GM23338 (cell line): ENCODE measurements around the gene GPC6. TPM values are rescaled to one million over a fixed set of nuclear protein-coding genes. Genes with fewer than 3 reads are reported as not detected.

Experiments
- ATAC-seq: fragments of 200-7000 bp; cut with Tn5 transposase; 3 replicates; pipeline ENCODE4 v1.9.1; 2020
- DNase-seq: peaks from one replicate; pipeline ENCODE4 v3.0.0-alpha.2; 2015; ENCODE audit warnings: low spot score
- H2AFZ ChIP-seq: fragments of 200-600 bp; sonication (generic); 2 replicates; pipeline ENCODE4 v1.8.0; 2016; ENCODE audit warnings: antibody characterized with exemption, mild to moderate bottlenecking, moderate library complexity
- H3F3A ChIP-seq: fragments of 200-600 bp; sonication (generic); replicated peaks from 2 replicates; pipeline ENCODE4 v1.8.0; 2017; ENCODE audit warnings: antibody characterized with exemption, mixed run types, low read depth
- H3K27ac ChIP-seq: fragments of 200-600 bp; sonication (generic); 2 replicates; pipeline ENCODE4 v1.6.1; 2016; ENCODE audit warnings: low read depth
- H3K27me3 ChIP-seq: fragments of 200-600 bp; sonication (generic); 2 replicates; pipeline ENCODE4 v1.8.0; 2016; ENCODE audit warnings: mild to moderate bottlenecking, mixed run types, moderate library complexity; ENCODE audit not compliant: insufficient read depth
- H3K36me3 ChIP-seq: fragments of 200-600 bp; sonication (generic); 2 replicates; pipeline ENCODE4 v1.8.0; 2016; ENCODE audit warnings: mild to moderate bottlenecking; ENCODE audit not compliant: insufficient read depth
- H3K4me1 ChIP-seq: fragments of 200-600 bp; sonication (generic); 2 replicates; pipeline ENCODE4 v1.8.0; 2016; ENCODE audit warnings: mild to moderate bottlenecking, moderate library complexity; ENCODE audit not compliant: insufficient read depth
- H3K4me2 ChIP-seq: fragments of 200-600 bp; sonication (generic); 2 replicates; pipeline ENCODE4 v1.7.1; 2017; ENCODE audit warnings: mixed run types
- H3K4me3 ChIP-seq: fragments of 200-600 bp; sonication (generic); 2 replicates; pipeline ENCODE4 v1.6.1; 2016; ENCODE audit warnings: mixed run types
- H3K79me2 ChIP-seq: fragments of 200-600 bp; sonication (generic); replicated peaks from 2 replicates; pipeline ENCODE4 v1.8.0; 2017; ENCODE audit warnings: mild to moderate bottlenecking; ENCODE audit not compliant: insufficient read depth
- H3K9me2 ChIP-seq: fragments of 200-600 bp; sonication (generic); 2 replicates; pipeline ENCODE4 v1.8.0; 2017; ENCODE audit not compliant: insufficient read depth
- H4K20me1 ChIP-seq: fragments of 200-600 bp; sonication (generic); replicated peaks from 2 replicates; pipeline ENCODE4 v1.8.0; 2017; ENCODE audit warnings: mild to moderate bottlenecking; ENCODE audit not compliant: insufficient read depth
- H3K27ac Mint-ChIP-seq: 2 replicates; pipeline ENCODE4 v1.8.0; 2020; ENCODE audit warnings: inconsistent platforms, mild to moderate bottlenecking, moderate library complexity, mixed read lengths
- H3K27me3 Mint-ChIP-seq: 3 replicates; pipeline ENCODE4 v1.8.0; 2022; ENCODE audit warnings: low read depth, mild to moderate bottlenecking, moderate library complexity, mixed read lengths, inconsistent platforms; ENCODE audit not compliant: insufficient read depth, poor library complexity
- H3K36me3 Mint-ChIP-seq: 3 replicates; pipeline ENCODE4 v1.8.0; 2021; ENCODE audit warnings: low read depth, mild to moderate bottlenecking, inconsistent platforms, moderate library complexity, mixed read lengths
- H3K4me1 Mint-ChIP-seq: 3 replicates; pipeline ENCODE4 v1.8.0; 2020; ENCODE audit warnings: mild to moderate bottlenecking, inconsistent platforms, mixed read lengths
- H3K4me3 Mint-ChIP-seq: 3 replicates; pipeline ENCODE4 v1.8.0; 2021; ENCODE audit warnings: moderate library complexity, mild to moderate bottlenecking, inconsistent platforms, mixed read lengths
- H3K9me3 Mint-ChIP-seq: 3 replicates; pipeline ENCODE4 v1.8.0; 2020; ENCODE audit warnings: moderate library complexity, mild to moderate bottlenecking, inconsistent platforms, mixed read lengths
- CREB1 ChIP-seq: fragments of 250-450 bp; sonication (Bioruptor Pico); IDR thresholded peaks from 2 replicates; pipeline ENCODE4 v1.5.0; 2020; ENCODE audit warnings: low read depth, mild to moderate bottlenecking, moderate library complexity
- CTCF ChIP-seq, 2 experiments: fragments of 200-600 bp in 1 of 2; sonication (generic) in 1 of 2; conservative IDR thresholded peaks; 2 replicates each; pipeline versions ENCODE4 v1.5.1 to v1.6.1; 2016 to 2017; ENCODE audit warnings: antibody characterized with exemption in 2 of 2, low read depth in 2 of 2, mild to moderate bottlenecking in 2 of 2, moderate library complexity in 1 of 2
- ETS1 ChIP-seq: IDR thresholded peaks from 2 replicates; pipeline ENCODE4 v1.6.1; 2016; ENCODE audit warnings: antibody characterized with exemption
- EZH2 ChIP-seq: fragments of 200-600 bp; sonication (generic); IDR thresholded peaks from one replicate; pipeline ENCODE4 v1.8.0; 2017; ENCODE audit warnings: antibody characterized with exemption, mild to moderate bottlenecking, low read depth; ENCODE audit not compliant: unreplicated experiment
- EZH2phosphoT487 ChIP-seq: fragments of 200-600 bp; sonication (generic); IDR thresholded peaks from one replicate; pipeline ENCODE4 v1.8.1; 2018; ENCODE audit warnings: antibody characterized with exemption; ENCODE audit not compliant: unreplicated experiment
- JUNB ChIP-seq: IDR thresholded peaks from one replicate; pipeline ENCODE4 v1.6.1; 2016; ENCODE audit warnings: antibody characterized with exemption; ENCODE audit not compliant: unreplicated experiment
- NANOG ChIP-seq: IDR thresholded peaks from 2 replicates; pipeline ENCODE4 v1.6.1; 2016; ENCODE audit warnings: antibody characterized with exemption, borderline replicate concordance
- REST ChIP-seq: IDR thresholded peaks from one replicate; pipeline ENCODE4 v1.6.1; 2018; ENCODE audit warnings: antibody characterized with exemption; ENCODE audit not compliant: unreplicated experiment
- STAT1 ChIP-seq: IDR thresholded peaks from one replicate; pipeline ENCODE4 v1.6.1; 2016; ENCODE audit warnings: antibody characterized with exemption; ENCODE audit not compliant: unreplicated experiment
- ZNF331 ChIP-seq: fragments of 250-450 bp; sonication (Bioruptor Pico); IDR thresholded peaks from 2 replicates; pipeline ENCODE4 v1.5.0; 2020; ENCODE audit warnings: low read depth, mild to moderate bottlenecking, moderate library complexity
- polyA plus RNA-seq: library from polyadenylated mRNA; unstranded; fragments of >200 nt; fragmentation: Nextera tagmentation; extraction: Ambion mirVana; gene quantifications from 2 replicates; pipeline ENCODE4 v1.2.1, GENCODE V29; 2016
- total RNA-seq: library from RNA; depleted of rRNA; stranded (reverse); fragments of >200 nt; shearing (Covaris generic); gene quantifications from 2 replicates; pipeline ENCODE4 v1.2.3, GENCODE V29; 2014

Gene GPC6
- total and polyA plus RNA-seq, 2 experiments from 2014 or later: 6.4 to 28.6 TPM

- H3F3A ChIP-seq: no peaks in the 10 kb centered on the region
- H3K79me2 ChIP-seq: no peaks in the 10 kb centered on the region
- DNase-seq (peak; percentile 11), ATAC-seq (no peak; the same call in 2 of the 3 replicates)
- H3K27ac ChIP-seq: no peak overlapping the region
- no peaks in the 10 kb centered on the region for H3K36me3 ChIP-seq
- Mint-ChIP-seq H3K27me3 (peaks cover 2% of the 10 kb centered on the region), H3K9me3 (no peaks in the 10 kb centered on the region), H3K36me3 (no peaks in the 10 kb centered on the region), H3K27ac (no peak overlapping the region), H3K4me3 (no peak overlapping the region), H3K4me1 (peaks cover 45% of the 10 kb centered on the region)
- no peaks in the 10 kb centered on the region for H4K20me1 ChIP-seq
- TF ChIP-seq EZH2phosphoT487 (no peak), CREB1 (no peak), NANOG (no peak), REST (no peak), STAT1 (no peak), JUNB (no peak), ETS1 (no peak), EZH2 (no peak)
- no peak overlapping the region for H3K4me3 ChIP-seq
- H3K4me2 ChIP-seq: peak overlapping the region; percentile 58
- H3K4me1 ChIP-seq: peaks cover 23% of the 10 kb centered on the region
- H3K9me2 ChIP-seq: no peaks in the 10 kb centered on the region; the same call in 1 of the 2 replicates
- no peaks in the 10 kb centered on the region for H3K27me3 ChIP-seq
- H2AFZ ChIP-seq: no peak overlapping the region
Observed at GRCh38 chr13:94218951-94219350, 992.3 kb downstream of the GPC6 start.

- no peaks in the 10 kb centered on the region for H3K27me3 Mint-ChIP-seq
- H3F3A ChIP-seq: no peaks in the 10 kb centered on the region
- H3K4me2 ChIP-seq: no peak overlapping the region
- no peaks in the 10 kb centered on the region for H4K20me1 ChIP-seq
- H3K36me3 ChIP-seq: no peaks in the 10 kb centered on the region
- no peaks in the 10 kb centered on the region for H3K27me3 ChIP-seq
- H3K4me1 ChIP-seq: peaks cover under 1% of the 10 kb centered on the region; the same call in 1 of the 2 replicates
- peak; percentile 26 for DNase-seq
- H3K36me3 Mint-ChIP-seq: no peaks in the 10 kb centered on the region; the same call in 2 of the 3 replicates
- no peak overlapping the region for H3K27ac ChIP-seq
- H3K9me2 ChIP-seq: no peaks in the 10 kb centered on the region; the same call in none of the 2 replicates
- no peaks in the 10 kb centered on the region for H3K79me2 ChIP-seq
- peak; percentile 41; the same call in 1 of the 3 replicates for ATAC-seq
- no peak overlapping the region for H3K27ac Mint-ChIP-seq
- no peak overlapping the region for H3K4me3 Mint-ChIP-seq
- no peaks in the 10 kb centered on the region for H3K9me3 Mint-ChIP-seq
- H3K4me1 Mint-ChIP-seq: peaks cover 6% of the 10 kb centered on the region
- H3K4me3 ChIP-seq: no peak overlapping the region
- no peak overlapping the region for H2AFZ ChIP-seq
- TF ChIP-seq STAT1: no peak
- no peak for TF ChIP-seq EZH2
- TF ChIP-seq ZNF331 (CRISPR knock-in tag): no peak
- peak in 1 of 2 experiments; percentile 51; a peak in 2 of 4 replicates for TF ChIP-seq CTCF (conservative IDR thresholded peaks at IDR 0.05; ENCODE audit: low read depth in 2 of 2)
Observed at GRCh38 chr13:94224670-94225069, 998.1 kb downstream of the GPC6 start.
